GM10266 (cell line): ENCODE measurements around the gene ESYT2.

Experiments
- DNase-seq: peaks from one replicate; pipeline ENCODE4 v3.0.0; 2012; ENCODE audit errors: extremely low spot score
- CTCF ChIP-seq: IDR thresholded peaks from 2 replicates; pipeline ENCODE4 v1.5.1; 2012; ENCODE audit warnings: mild to moderate bottlenecking, low read depth; ENCODE audit not compliant: control insufficient read depth, insufficient read depth; ENCODE audit errors: missing control alignments

The ESYT2 gene

GRCh38 chr7:158683541-158683940 lies 145.8 kb downstream of the ESYT2 start:
- TF ChIP-seq CTCF: no peak

GRCh38 chr7:158682456-158682855 lies 146.9 kb downstream of the ESYT2 start:
- no peak for TF ChIP-seq CTCF

More at GRCh38 chr7:158683541-158683940, 145.8 kb downstream of the ESYT2 start:
- no peak for DNase-seq

More at GRCh38 chr7:158682456-158682855, 146.9 kb downstream of the ESYT2 start:
- DNase-seq: no peak
